Stimulated activated CD4-positive, alpha-beta T cell treated with anti-CD3 and anti-CD28 coated beads, Interleukin-2, amount 100 ng/mL, for 4 hours (primary cell): ENCODE data around the gene GDPD3.
"Not testable (repeated sequence)": the region's sequence is repeated elsewhere in the genome, so short reads cannot be mapped to it uniquely, and the experiment has no call there.

Experiments used
- DNase-seq: peaks from one replicate; pipeline ENCODE4 v3.0.0-alpha.2; 2020; ENCODE audit warnings: low read depth

Gene GDPD3, protein sequence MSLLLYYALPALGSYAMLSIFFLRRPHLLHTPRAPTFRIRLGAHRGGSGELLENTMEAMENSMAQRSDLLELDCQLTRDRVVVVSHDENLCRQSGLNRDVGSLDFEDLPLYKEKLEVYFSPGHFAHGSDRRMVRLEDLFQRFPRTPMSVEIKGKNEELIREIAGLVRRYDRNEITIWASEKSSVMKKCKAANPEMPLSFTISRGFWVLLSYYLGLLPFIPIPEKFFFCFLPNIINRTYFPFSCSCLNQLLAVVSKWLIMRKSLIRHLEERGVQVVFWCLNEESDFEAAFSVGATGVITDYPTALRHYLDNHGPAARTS

DNA sequence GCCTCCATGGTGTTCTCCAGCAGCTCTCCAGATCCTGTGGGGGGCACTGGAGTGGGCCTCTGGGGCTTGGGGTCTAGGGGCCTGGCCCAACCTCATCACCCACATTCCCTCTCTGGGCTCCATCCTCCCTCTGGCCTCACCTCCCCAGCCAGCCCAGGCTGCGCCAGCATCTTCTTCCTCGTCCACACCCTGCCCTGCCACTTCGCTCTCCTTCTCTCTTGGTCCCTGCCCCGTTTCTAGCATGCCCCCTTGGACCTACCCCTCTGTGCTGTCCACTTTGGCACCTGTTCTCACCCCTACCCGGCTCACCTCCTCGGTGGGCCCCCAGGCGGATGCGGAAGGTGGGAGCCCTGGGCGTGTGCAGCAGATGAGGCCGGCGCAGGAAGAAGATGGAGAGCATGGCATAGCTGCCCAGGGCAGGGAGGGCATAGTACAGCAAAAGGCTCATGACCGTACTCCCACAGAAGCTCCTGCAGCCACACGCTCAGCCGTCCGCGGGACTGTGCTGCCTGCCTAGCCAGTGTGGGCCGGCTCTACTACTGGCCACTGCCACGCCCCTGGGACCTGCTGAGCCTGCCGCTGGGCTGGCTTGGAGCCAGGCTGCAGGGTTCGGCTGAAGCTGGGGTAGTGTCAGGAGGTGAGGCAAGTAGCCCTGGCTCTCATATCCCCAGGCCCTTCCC is at the start of gene GDPD3:
Gene GDPD3, minus strand, starts transcription at position 507 of the 680 bp plus-strand sequence. Its CDS starts 59 bp downstream, at position 448.
- no peak for DNase-seq

- DNase-seq: no peak
These were observed 43.9 kb upstream of the GDPD3 start for GRCh38 chr16:30157214-30157613.

DNA sequence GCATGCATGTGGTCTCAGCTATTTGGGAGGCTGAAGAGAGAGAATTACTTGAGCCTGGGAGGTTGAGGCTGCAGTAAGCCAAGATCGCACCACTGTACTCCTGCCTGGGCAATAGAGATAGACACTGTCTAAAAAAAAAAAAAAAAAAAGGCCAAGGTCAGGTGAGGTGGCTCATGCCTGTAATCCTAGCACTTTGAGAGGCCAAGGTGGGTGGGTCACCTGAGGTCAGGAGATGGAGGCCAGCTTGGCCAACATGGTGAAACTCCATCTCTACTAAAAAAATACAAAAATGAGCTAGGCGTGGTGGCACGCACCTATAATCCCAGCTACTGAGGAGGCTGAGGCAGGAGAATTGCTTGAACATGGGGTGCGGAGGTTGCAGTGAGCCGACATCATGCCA is 41.9 kb upstream of the GDPD3 start:
- DNase-seq: no peak

GRCh38 chr16:30152517-30152916 is 39.2 kb upstream of the GDPD3 start:
- DNase-seq: no peak

DNA sequence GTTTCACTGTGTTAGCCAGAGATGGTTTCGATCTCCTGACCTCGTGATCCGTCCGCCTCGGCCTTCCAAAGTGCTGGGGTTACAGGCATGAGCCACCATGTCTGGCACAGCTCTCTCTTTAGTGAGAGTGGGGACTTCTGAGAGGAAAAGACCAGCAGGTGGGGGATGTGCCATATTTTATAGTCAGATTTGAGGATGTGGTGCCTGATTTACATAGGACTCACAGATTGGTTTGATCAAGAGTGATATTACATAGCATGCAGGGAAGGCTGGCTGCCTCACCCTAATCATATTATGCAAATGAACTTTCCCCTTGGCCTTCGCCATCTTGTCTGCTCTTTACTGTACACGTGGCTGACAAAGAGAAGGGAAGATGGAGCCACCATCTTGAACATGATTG is 37.8 kb upstream of the GDPD3 start:
- no peak for DNase-seq

- no peak for DNase-seq
These were observed 36.1 kb upstream of the GDPD3 start for GRCh38 chr16:30149250-30149930.

DNA sequence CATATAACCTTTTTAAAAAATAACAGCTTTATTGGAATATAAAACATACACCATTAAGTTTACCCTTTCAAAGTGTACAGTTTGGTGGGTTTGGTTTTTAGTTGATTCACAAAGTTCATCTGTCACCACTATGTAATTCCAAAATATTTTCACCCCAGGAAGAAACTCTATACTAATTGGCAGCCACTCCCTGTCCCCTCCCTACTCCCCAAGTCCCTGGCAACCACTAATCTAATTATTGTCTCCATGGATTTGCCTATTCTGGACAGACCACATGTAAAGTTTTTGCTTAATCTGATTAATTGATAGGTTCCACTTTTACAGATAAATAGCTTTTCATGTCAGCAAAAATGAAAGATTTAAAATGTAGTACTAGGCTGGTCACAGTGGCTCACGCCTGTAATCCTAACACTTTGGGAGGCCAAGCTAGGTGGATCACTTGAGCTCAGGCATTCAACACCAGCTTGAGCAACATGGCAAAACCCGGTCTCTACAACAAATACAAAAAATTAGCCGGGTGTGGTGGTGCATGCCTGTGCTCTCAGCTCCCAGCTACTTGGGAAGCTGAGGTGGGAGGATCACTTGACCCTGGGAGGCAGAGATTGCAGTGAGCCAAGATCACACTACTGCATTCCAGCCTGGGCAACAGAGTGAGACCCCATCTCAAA is 34.6 kb upstream of the GDPD3 start:
- no peak for DNase-seq

DNA sequence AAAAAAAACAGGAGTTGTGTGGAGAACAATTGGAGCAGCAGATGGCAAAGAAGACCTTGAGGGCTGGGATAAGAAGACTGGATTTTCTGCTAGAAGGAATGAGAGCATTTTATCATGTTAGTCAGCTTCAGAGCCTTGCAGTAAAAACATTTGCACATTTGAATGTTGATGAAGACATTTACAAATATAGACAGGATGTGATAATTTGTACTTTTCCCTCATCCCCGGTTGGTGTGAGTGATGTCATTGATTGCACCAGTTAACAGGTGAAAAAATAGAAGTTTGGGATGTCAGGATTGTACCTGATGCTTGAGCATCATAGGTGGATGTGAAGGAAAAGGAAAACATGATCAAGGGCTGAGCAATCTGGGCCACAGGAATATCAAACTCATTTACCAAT is 32.3 kb upstream of the GDPD3 start:
- no peak for DNase-seq

- DNase-seq: no peak
These were observed 31.6 kb upstream of the GDPD3 start for GRCh38 chr16:30144917-30145316.

DNA sequence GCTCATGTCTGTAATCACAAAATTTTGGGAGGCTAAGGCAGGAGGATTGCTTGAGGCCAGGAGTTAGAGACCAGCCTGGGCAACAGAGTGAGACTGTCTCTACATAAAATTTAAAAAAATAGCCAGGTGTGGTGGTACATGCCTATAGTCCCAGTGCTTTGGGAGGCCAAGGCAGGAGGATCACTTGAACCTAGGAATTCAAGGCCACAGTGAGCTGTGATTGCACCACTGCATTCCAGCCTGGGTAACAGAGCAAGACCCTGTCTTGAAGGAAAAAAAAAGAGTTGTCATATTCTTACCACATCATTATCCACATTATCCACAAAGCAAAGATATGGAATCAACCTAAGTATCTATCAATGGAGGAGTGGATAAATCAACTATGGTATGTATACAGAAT is 30.7 kb upstream of the GDPD3 start:
- DNase-seq: no peak

DNA sequence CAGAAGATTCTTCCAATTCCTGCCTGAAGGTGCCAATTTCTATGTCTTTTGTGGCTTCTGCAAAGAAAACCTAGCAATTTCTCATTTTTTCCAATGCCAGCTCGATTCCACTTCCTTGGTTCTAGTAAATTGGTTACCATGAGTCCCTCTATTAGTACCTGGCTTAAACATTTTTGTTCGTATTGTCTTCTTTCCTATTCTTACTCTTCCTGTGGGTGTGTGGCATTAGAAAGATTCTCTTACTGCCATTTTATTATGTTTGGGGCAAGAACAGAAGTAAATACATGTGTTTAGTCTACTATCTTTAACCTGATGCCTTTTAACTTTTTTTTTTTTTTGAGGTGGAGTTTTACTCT is 30.0 kb upstream of the GDPD3 start:
- no peak for DNase-seq

DNA sequence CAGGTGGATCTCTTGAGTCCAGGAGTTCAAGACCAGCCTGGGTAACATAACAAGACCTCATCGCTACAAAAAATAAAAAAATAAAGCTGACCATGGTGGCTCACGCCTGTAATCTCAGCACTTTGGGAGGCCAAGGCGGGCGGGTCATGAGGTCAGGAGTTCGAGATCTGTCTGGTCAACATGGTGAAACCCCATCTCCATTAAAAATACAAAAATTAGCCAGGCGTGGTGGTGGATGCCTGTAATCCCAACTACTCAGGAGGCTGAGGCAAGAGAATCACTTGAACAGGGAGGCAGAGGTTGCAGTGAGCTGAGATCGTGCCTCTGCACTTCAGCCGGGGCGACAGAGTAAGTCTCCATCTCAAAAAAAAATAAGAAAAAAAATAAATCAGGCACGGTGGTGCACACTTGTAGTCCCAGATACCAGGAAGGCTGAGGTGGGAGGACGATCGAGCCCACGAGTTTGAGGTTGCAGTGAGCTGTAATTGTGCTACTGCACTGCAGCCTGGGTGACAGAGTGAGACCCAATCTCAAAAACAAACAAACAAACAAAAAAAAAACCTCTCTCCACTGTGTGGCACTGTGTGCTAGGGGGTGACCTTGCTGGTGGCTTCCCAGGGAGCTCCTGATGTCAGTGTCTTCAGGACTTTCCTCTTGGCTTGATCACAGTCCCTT is 29.5 kb upstream of the GDPD3 start:
- no peak for DNase-seq

GRCh38 chr16:30141750-30142149 is 28.4 kb upstream of the GDPD3 start:
- no peak for DNase-seq

GRCh38 chr16:30139583-30140481 is 26.5 kb upstream of the GDPD3 start:
- no peak for DNase-seq

- DNase-seq: no peak
These were observed 24.6 kb upstream of the GDPD3 start for GRCh38 chr16:30137897-30138296.

DNA sequence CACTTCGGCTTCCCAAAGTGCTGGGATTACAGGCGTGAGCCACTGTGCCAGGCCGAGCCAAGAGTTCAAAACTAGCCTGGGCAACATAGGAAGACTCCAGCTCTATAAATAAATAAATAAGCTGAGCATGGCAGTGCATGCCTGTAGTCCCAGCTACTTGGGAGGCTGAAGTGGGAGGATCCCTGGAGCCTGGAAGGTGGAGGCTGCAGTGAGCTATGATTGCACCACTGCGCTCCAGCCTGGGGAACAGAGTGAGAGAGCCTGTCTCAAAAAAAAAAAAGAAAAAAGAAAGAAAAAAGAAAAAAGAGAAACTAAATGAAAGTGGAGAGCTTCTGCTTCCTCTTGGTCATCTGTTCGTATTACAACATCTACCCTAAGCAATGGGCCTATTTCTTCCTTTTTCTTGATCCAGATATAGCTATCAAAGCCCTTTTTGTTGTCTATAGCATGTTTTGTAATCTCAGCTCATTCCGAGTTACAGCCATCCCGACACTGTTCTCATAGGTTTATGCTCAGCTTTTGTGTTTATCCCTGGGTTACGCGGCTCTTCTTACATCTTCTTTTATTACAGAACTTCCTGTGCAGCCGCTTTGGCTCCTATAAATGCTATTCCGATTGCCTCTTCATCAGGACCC is 23.8 kb upstream of the GDPD3 start:
- DNase-seq: no peak

- DNase-seq: no peak
These were observed 19.3 kb upstream of the GDPD3 start for GRCh38 chr16:30132591-30132990.

GRCh38 chr16:30131869-30132475 is 18.6 kb upstream of the GDPD3 start:
- no peak for DNase-seq

GRCh38 chr16:30127993-30128392 is 14.7 kb upstream of the GDPD3 start:
- DNase-seq: no peak

DNA sequence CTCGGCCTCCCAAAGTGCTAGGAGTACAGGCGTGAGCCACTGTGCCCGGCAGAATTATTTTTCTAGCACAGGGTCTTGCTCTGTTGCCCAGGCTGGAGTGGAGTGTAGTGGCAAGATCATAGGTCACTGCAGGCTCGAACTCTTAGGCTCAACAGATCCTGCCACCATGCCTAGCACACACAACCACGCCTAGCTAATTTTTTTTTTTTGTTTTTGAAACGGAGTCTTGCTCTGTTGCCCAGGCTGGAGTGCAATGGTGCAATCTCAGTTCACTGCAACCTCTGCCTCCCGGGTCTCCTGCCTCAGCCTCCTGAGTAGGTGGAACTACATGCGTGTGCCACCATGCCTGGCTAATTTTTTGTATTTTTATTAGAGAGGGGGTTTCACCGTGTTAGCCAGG is 12.4 kb upstream of the GDPD3 start:
- not testable (repeated sequence) for DNase-seq
